OCI-LY7 (cell line): ENCODE data around the gene ATP8B3. TPM values are rescaled to one million over a fixed set of nuclear protein-coding genes. Genes with fewer than 3 reads are reported as not detected.

ENCODE experiments used
- BruUV-seq: library from RNA; stranded (reverse); fragments of 400-500 nt; replicated peaks from 2 replicates; lab custom pipeline; 2021; lab: Mats Ljungman, UMichigan
- CTCF ChIA-PET: fragments of 300-600 bp; sonication (Branson Sonifier 250); formaldehyde crosslinking; loops from one replicate; lab custom pipeline; 2022; ENCODE audit warnings: antibody characterized with exemption; ENCODE audit not compliant: unreplicated experiment; lab: Charles Lee
- POLR2A ChIA-PET: fragments of 300-600 bp; sonication (Branson Sonifier 250); formaldehyde crosslinking; loops from one replicate; lab custom pipeline; 2022; ENCODE audit warnings: antibody characterized with exemption; lab: Charles Lee
- DNase-seq: peaks from one replicate; pipeline ENCODE4 v3.0.0-alpha.2; 2015; ENCODE audit warnings: low spot score
- H2AFZ ChIP-seq: fragments of 200-600 bp; sonication (generic), shearing (Covaris generic); 2 replicates; pipeline ENCODE4 v1.6.1; 2014; ENCODE audit warnings: mild to moderate bottlenecking, antibody characterized with exemption, low read length, moderate library complexity
- H3K27ac ChIP-seq: fragments of 200-600 bp; sonication (generic); 2 replicates; pipeline ENCODE4 v1.5.1; 2014; ENCODE audit warnings: mixed run types, low read depth, mild to moderate bottlenecking, moderate library complexity, low read length, inconsistent platforms; ENCODE audit not compliant: poor library complexity, severe bottlenecking
- H3K36me3 ChIP-seq: fragments of 200-600 bp; sonication (generic); 2 replicates; pipeline ENCODE4 v1.6.1; 2014; ENCODE audit warnings: mild to moderate bottlenecking, antibody characterized with exemption, low read length, moderate library complexity, mixed read lengths; ENCODE audit not compliant: insufficient read depth
- H3K4me1 ChIP-seq: fragments of 200-600 bp; sonication (generic); 2 replicates; pipeline ENCODE4 v1.5.1; 2014; ENCODE audit warnings: mild to moderate bottlenecking, low read length; ENCODE audit not compliant: insufficient read depth, poor library complexity, severe bottlenecking
- H3K4me2 ChIP-seq: fragments of 200-600 bp; sonication (generic); 2 replicates; pipeline ENCODE4 v1.6.1; 2014; ENCODE audit warnings: mild to moderate bottlenecking, low read length
- H3K4me3 ChIP-seq: fragments of 200-600 bp; sonication (generic); 2 replicates; pipeline ENCODE4 v1.5.1; 2014; ENCODE audit warnings: mild to moderate bottlenecking, low read depth, low read length; ENCODE audit not compliant: poor library complexity, severe bottlenecking
- H3K79me2 ChIP-seq: fragments of 200-600 bp; sonication (generic); 2 replicates; pipeline ENCODE4 v1.6.1; 2016; ENCODE audit warnings: low read depth, mild to moderate bottlenecking, low read length, moderate library complexity, mixed read lengths; ENCODE audit not compliant: insufficient read depth
- H3K9me2 ChIP-seq: fragments of 200-600 bp; sonication (generic); 2 replicates; pipeline ENCODE4 v1.6.1; 2016; ENCODE audit warnings: mild to moderate bottlenecking, low read length, mixed read lengths; ENCODE audit not compliant: insufficient read depth
- H3K9me3 ChIP-seq: fragments of 200-600 bp; sonication (generic); 2 replicates; pipeline ENCODE4 v1.6.1; 2014; ENCODE audit warnings: mild to moderate bottlenecking, mixed run types, low read length, mixed read lengths
- H4K20me1 ChIP-seq: fragments of 200-600 bp; sonication (generic); 2 replicates; pipeline ENCODE4 v1.6.1; 2014; ENCODE audit warnings: mild to moderate bottlenecking, antibody characterized with exemption, low read length, moderate library complexity, mixed read lengths; ENCODE audit not compliant: insufficient read depth
- EZH2phosphoT487 ChIP-seq: fragments of 200-600 bp; sonication (generic); IDR thresholded peaks from 2 replicates; pipeline ENCODE4 v1.6.1; 2018; ENCODE audit warnings: low read depth, borderline replicate concordance, mild to moderate bottlenecking, mixed run types, antibody characterized with exemption, low read length, moderate library complexity, mixed read lengths
- intact Hi-C: fragments of 100-400 bp; cut with micrococcal nuclease; formaldehyde crosslinking; loops from one replicate; pipeline ENCODE4 v1.10.0; 2022; ENCODE audit not compliant: unreplicated experiment
- total RNA-seq, 2 experiments: library from RNA; depleted of rRNA in 1 of 2; stranded (reverse); fragments of >200 nt in 1 of 2; shearing (Covaris generic) in 1 of 2; gene quantifications; 2 replicates each; pipeline ENCODE4 v1.2.3, GENCODE V29; 2014 to 2022
- TF ChIP-seq, protein P1 (sequence below): fragments of 200-600 bp; sonication (generic); conservative IDR thresholded peaks from 2 replicates; pipeline ENCODE4 v1.5.1; 2014; ENCODE audit warnings: mild to moderate bottlenecking, antibody characterized with exemption, low read length, moderate library complexity, mixed read lengths

Gene ATP8B3
- total RNA-seq, 2 experiments from 2014 or later, result 5.9 to 19.3 TPM

DNA sequence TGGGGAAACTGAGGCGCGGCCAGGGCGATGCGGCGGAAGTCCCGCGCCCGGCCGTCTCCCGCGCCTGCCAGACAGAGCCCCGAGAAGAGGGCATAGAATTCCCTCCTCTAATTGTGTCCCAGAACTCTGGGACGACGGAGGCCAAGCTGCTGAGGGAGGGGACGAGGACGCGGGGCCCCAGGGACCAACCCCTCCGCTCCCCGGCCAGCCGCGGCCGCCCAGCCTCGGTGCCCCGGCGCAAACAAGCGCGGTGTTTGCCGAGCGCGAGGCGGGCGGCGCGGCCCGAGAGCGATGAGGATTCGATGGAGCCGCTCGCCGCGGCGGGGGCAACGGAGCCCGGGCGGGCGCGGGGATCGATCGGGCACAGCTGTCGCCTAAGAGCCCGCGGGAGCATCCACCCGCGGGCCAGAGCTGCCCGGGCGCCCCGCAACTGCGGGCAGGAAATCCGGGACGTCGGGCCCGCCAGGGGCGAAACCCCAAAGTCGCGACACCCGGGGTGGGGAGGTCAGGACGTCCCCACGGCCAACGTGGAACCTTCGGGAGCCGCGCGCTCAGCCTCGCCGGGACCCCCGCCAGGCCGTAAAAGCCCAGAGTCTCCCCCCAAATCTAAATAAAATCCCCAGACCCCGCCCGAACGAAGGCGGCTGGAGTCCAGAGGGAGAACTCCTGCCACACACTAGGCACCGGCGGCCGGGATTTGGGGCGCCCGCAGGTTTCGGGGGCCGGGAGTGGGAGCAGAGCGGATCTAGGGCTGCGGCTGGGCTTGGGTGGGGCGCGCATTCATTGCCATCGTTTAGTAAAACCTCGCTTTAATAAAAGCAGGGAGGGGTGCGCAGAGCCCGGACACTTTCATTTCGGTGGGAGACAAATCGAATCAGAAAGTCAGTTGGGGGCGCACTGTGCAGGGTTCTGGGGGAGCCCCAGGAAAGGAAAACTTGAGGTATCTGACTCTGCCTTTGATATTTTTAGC is 62.4 kb downstream of the ATP8B3 start:
- no peaks in the 10 kb centered on the region for H4K20me1 ChIP-seq
- DNase-seq, result no peak
- intact Hi-C loops, result no loop called here
- TF ChIP-seq EZH2phosphoT487, result no peak
- TF ChIP-seq, protein P1, sequence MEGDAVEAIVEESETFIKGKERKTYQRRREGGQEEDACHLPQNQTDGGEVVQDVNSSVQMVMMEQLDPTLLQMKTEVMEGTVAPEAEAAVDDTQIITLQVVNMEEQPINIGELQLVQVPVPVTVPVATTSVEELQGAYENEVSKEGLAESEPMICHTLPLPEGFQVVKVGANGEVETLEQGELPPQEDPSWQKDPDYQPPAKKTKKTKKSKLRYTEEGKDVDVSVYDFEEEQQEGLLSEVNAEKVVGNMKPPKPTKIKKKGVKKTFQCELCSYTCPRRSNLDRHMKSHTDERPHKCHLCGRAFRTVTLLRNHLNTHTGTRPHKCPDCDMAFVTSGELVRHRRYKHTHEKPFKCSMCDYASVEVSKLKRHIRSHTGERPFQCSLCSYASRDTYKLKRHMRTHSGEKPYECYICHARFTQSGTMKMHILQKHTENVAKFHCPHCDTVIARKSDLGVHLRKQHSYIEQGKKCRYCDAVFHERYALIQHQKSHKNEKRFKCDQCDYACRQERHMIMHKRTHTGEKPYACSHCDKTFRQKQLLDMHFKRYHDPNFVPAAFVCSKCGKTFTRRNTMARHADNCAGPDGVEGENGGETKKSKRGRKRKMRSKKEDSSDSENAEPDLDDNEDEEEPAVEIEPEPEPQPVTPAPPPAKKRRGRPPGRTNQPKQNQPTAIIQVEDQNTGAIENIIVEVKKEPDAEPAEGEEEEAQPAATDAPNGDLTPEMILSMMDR, result no peak
- no peaks in the 10 kb centered on the region for H3K9me2 ChIP-seq
- no peak overlapping the region for H3K27ac ChIP-seq
- H3K4me2 ChIP-seq, result no peak overlapping the region
- H2AFZ ChIP-seq, result no peak overlapping the region
- H3K79me2 ChIP-seq, result no peaks in the 10 kb centered on the region
- BruUV-seq, result no TSS peak
- no peaks in the 10 kb centered on the region for H3K9me3 ChIP-seq
- no peak overlapping the region for H3K4me3 ChIP-seq
- H3K4me1 ChIP-seq, result peaks cover 32% of the 10 kb centered on the region
- no peaks in the 10 kb centered on the region for H3K36me3 ChIP-seq
- ChIA-PET POLR2A (interaction anchor here (0.6 kb wide), 1 partner anchor 9 kb away, joined by 10 read pairs; no protein-coding TSS in a partner anchor), CTCF (no interaction called here)

DNA sequence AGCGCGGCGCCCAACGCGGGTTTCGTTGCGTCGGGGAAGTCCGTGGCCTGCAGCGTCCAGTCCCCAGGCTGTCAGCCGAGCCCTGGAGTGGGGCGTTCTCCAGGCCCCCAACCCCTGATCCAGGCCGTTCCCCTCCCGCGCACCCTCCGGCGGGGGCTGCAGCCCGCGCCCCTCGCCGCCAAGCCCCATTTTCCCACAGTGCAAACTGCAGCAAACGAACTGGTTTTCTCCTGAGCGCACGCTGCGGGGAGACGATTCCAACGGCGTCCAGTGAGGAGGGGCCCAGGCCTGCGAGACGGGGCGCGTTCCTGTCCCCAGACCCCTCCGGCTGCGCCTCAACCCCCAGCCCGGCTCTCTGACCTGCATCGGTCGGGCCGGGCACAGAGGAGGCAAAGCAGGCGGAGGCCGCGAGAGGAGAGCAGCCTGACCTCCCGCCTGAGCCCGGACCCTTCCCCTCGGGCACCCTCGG is 63.2 kb downstream of the ATP8B3 start:
- H3K27ac ChIP-seq, result no peak overlapping the region
- BruUV-seq, result no TSS peak
- no peaks in the 10 kb centered on the region for H4K20me1 ChIP-seq
- H3K4me3 ChIP-seq, result no peak overlapping the region
- no peaks in the 10 kb centered on the region for H3K79me2 ChIP-seq
- intact Hi-C loops, result no loop called here
- H3K36me3 ChIP-seq, result no peaks in the 10 kb centered on the region
- no peak for DNase-seq
- TF ChIP-seq, protein P1, result no peak
- no peak for TF ChIP-seq EZH2phosphoT487
- ChIA-PET POLR2A (no interaction called here), CTCF (no interaction called here)
- H3K4me2 ChIP-seq, result no peak overlapping the region
- H3K4me1 ChIP-seq, result peaks cover 32% of the 10 kb centered on the region
- no peak overlapping the region for H2AFZ ChIP-seq
- H3K9me3 ChIP-seq, result no peaks in the 10 kb centered on the region
- H3K9me2 ChIP-seq, result no peaks in the 10 kb centered on the region
